ENCODE data around the gene RBM4B. TPM values are rescaled to one million over a fixed set of nuclear protein-coding genes. Genes with fewer than 3 reads are reported as not detected.

RBM4B gene
- total and polyA plus RNA-seq, 2 of the 13 experiments (the other 11 are each of a cell fraction or from before 2014, with no cell fraction given) = 25.8 to 32.4 TPM

- TF ChIP-seq RARG (CRISPR knock-in tag; IDR thresholded peaks at IDR 0.05; ENCODE audit: low read depth) = no peak
- TF ChIP-seq EZH2 (conservative IDR thresholded peaks at IDR 0.05; ENCODE audit: low read depth, low read length) = no peak
- TF ChIP-seq ZNF296 (CRISPR knock-in tag; conservative IDR thresholded peaks at IDR 0.05) = no peak
- TF ChIP-seq ZIK1 (CRISPR knock-in tag; IDR thresholded peaks at IDR 0.05; ENCODE audit: borderline replicate concordance, low read depth) = no peak
- no peak for TF ChIP-seq ZNF615 (CRISPR knock-in tag; IDR thresholded peaks at IDR 0.05; ENCODE audit: borderline replicate concordance)
- TF ChIP-seq ZNF142 (CRISPR knock-in tag; IDR thresholded peaks at IDR 0.05) = no peak
- peak; percentile 59; the same call in 1 of the 2 replicates for TF ChIP-seq CEBPG (CRISPR knock-in tag; IDR thresholded peaks at IDR 0.05)
- no peak for TF ChIP-seq SP2 (CRISPR knock-in tag; IDR thresholded peaks at IDR 0.05)
- no peak for TF ChIP-seq ZNF251 (CRISPR knock-in tag; IDR thresholded peaks at IDR 0.05)
- TF ChIP-seq ZFX (CRISPR knock-in tag; IDR thresholded peaks at IDR 0.05; ENCODE audit: low read depth) = peak; percentile 72; the same call in 1 of the 2 replicates
- TF ChIP-seq ZFYVE20 (CRISPR knock-in tag; IDR thresholded peaks at IDR 0.05; ENCODE audit: borderline replicate concordance, low read depth) = no peak
- no peak for TF ChIP-seq MAFG (CRISPR knock-in tag; IDR thresholded peaks at IDR 0.05)
- peak; percentile 78 for TF ChIP-seq ZNF574 (CRISPR knock-in tag; IDR thresholded peaks at IDR 0.05)
- TF ChIP-seq ZKSCAN5 (CRISPR knock-in tag; IDR thresholded peaks at IDR 0.05) = no peak
- no peak for TF ChIP-seq ZBTB46 (CRISPR knock-in tag; IDR thresholded peaks at IDR 0.05; ENCODE audit: borderline replicate concordance)
- TF ChIP-seq SPEN (CRISPR knock-in tag; IDR thresholded peaks at IDR 0.05; ENCODE audit: low read depth) = peak; percentile 62
- TF ChIP-seq MAX (IDR thresholded peaks at IDR 0.05) = peak; percentile 14; the same call in 1 of the 2 replicates
- no peak for TF ChIP-seq ZNF737 (CRISPR knock-in tag; IDR thresholded peaks at IDR 0.05; ENCODE audit: borderline replicate concordance)
- no peak for TF ChIP-seq THAP8 (CRISPR knock-in tag; IDR thresholded peaks at IDR 0.05; ENCODE audit: borderline replicate concordance)
These were observed 17.1 kb upstream of the RBM4B start (continued) for GRCh38 chr11:66694732-66695207.

Data from HepG2 (cell line).